ENCODE measurements around the gene ROR2. TPM values are rescaled to one million over a fixed set of nuclear protein-coding genes. Genes with fewer than 3 reads are reported as not detected.

ROR2 gene
- total and polyA plus RNA-seq, 10 donors = 0.65 to 15.6 (median 6.0) TPM

DNA sequence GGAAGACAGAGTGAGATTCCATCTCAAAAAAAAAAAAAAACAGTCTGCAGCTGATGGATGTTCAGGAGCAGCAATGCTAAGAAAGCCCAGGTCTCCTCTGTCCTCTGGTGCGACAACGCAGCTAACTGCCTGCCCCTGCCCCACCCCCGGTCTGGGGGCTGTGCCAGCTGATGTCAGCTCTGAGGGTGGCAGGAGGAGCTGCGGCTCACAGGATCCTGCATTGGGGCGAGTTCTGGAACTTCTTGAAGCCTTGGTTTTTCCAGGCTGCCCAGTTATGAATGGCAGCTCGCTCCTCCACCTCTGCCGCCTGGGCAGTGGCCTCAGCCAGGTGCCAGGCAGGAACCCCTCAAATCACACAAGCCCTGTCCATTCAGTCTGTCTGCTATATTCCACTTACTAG is 113.5 kb downstream of the ROR2 start:
- WGBS, 5 donors = 72 to 88% (median 85%) methylated on average over 7 of the region's 7 CpGs
- H3K27ac ChIP-seq = no peak overlapping the region
- no peaks in the 10 kb centered on the region for H3K36me3 ChIP-seq
- DNase-seq = peak; percentile 61
- intact Hi-C loops (cut with DNase I; ENCODE audit: low total_unique reads) = no loop called here
- H3K4me3 ChIP-seq = no peak overlapping the region
- H3K9me3 ChIP-seq = no peaks in the 10 kb centered on the region
- H3K4me1 ChIP-seq = peaks cover 0 to 6% (median 0%) of the 10 kb centered on the region in 6 donors
- peak in 1 of 3 donors; percentile 32 for TF ChIP-seq POLR2AphosphoS5 (IDR thresholded peaks at IDR 0.05)
- TF ChIP-seq, protein P1, sequence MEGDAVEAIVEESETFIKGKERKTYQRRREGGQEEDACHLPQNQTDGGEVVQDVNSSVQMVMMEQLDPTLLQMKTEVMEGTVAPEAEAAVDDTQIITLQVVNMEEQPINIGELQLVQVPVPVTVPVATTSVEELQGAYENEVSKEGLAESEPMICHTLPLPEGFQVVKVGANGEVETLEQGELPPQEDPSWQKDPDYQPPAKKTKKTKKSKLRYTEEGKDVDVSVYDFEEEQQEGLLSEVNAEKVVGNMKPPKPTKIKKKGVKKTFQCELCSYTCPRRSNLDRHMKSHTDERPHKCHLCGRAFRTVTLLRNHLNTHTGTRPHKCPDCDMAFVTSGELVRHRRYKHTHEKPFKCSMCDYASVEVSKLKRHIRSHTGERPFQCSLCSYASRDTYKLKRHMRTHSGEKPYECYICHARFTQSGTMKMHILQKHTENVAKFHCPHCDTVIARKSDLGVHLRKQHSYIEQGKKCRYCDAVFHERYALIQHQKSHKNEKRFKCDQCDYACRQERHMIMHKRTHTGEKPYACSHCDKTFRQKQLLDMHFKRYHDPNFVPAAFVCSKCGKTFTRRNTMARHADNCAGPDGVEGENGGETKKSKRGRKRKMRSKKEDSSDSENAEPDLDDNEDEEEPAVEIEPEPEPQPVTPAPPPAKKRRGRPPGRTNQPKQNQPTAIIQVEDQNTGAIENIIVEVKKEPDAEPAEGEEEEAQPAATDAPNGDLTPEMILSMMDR (IDR thresholded peaks at IDR 0.05 in 8 of 11, conservative IDR thresholded peaks at IDR 0.05 in 3 of 11) = no peak
- TF ChIP-seq POLR2A (IDR thresholded peaks at IDR 0.05) = no peak
- peaks cover 0 to 7% (median 0%) of the 10 kb centered on the region in 7 donors for H3K27me3 ChIP-seq (replicated peaks in 1 of 7)

DNA sequence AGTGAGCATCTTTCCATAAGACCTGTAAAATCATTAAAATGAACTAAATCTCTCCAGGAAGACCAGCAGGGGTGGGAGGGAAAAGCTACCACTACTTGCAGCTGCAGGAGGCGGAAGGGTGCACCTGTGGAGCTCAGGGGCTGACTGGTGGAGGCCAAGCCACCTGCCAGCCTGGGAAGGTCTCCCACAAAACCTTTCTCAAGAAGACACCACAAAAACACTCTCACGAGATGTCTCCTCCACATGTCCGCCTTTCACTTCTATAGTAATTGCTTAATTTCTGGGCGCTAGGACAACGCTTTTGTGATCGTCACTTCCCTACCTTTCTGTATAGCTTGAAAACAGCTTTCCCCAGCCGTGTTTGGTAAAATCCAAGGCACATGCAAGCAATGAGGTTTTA is 114.4 kb downstream of the ROR2 start:
- Histone ChIP-seq H3K4me1 (peaks cover 0 to 6% (median 0%) of the 10 kb centered on the region in 6 donors), H3K9me3 (no peaks in the 10 kb centered on the region), H3K4me3 (no peak overlapping the region), H3K27me3 (replicated peaks in 1 of 7) (peaks cover 0 to 7% (median 0%) of the 10 kb centered on the region in 7 donors), H3K27ac (no peak overlapping the region), H3K36me3 (no peaks in the 10 kb centered on the region)
- WGBS, 5 donors = 72 to 85% (median 73%) methylated on average over 7 of the region's 7 CpGs
- intact Hi-C loops (cut with DNase I; ENCODE audit: low total_unique reads) = no loop called here
- TF ChIP-seq POLR2AphosphoS5 (IDR thresholded peaks at IDR 0.05) = no peak
- peak; percentile 47 for DNase-seq

DNA sequence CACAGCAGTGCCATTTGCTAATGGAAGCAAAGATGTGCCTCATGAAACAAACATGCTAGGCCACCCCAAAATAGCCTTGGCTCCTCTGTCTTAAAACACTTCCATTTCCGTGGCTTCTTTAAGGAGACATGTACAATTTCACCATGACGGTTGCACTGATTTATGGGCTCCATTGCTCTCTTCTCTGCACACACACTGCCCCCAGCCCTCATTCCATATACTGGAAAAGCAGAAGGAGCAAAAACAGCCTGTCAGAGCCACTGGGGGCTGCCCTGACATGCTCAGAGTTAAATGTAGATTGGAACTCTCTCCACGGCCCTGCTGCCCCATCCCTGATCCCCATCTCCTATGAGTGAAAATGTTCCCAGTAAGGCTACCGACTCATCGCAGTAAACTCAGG is 114.8 kb downstream of the ROR2 start:
- TF ChIP-seq POLR2A (IDR thresholded peaks at IDR 0.05) (no peak), POLR2AphosphoS5 (IDR thresholded peaks at IDR 0.05) (no peak)
- TF ChIP-seq, protein P1 (IDR thresholded peaks at IDR 0.05 in 8 of 11, conservative IDR thresholded peaks at IDR 0.05 in 3 of 11) = no peak
- Histone ChIP-seq H3K4me1 (peaks cover 0 to 6% (median 0%) of the 10 kb centered on the region in 6 donors), H3K36me3 (no peaks in the 10 kb centered on the region), H3K27me3 (replicated peaks in 1 of 7) (peaks cover 0 to 5% (median 0%) of the 10 kb centered on the region in 7 donors), H3K27ac (no peak overlapping the region), H3K9me3 (no peaks in the 10 kb centered on the region), H3K4me3 (no peak overlapping the region)
- intact Hi-C loops (cut with DNase I; ENCODE audit: low total_unique reads) = no loop called here
- DNase-seq = peak; percentile 33
- WGBS, 5 donors = 66 to 91% (median 83%) methylated on average over 5 of the region's 5 CpGs

DNA sequence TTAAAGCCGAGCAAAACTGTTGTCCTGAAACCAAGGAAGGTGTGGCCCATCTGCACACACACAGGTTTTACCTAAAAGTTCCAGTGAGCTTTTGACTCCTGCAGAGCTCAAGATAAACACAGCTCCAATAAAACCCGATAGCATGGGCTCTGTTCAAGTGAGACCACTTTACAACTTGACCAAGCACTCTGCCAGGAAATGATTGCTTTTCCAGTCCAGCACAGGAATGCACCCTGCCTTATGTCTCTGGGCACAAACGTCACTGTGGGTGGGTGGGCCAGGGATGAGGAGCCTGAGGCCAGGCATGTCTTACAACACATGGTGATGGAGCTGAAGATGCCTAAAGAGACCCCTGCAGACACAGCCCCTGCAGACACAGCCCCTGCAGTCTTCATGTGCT is 115.3 kb downstream of the ROR2 start:
- H3K4me3 ChIP-seq = no peak overlapping the region
- intact Hi-C loops (cut with DNase I; ENCODE audit: low total_unique reads) = no loop called here
- H3K27ac ChIP-seq = no peak overlapping the region
- 60 to 80% (median 71%) methylated on average over 2 to 3 of the region's 3 CpGs for WGBS, 5 donors
- peaks cover 0 to 6% (median 0%) of the 10 kb centered on the region in 6 donors for H3K4me1 ChIP-seq
- no peak for DNase-seq
- no peaks in the 10 kb centered on the region for H3K36me3 ChIP-seq
- H3K27me3 ChIP-seq (replicated peaks in 1 of 7) = peaks cover 0 to under 1% (median 0%) of the 10 kb centered on the region in 7 donors
- H3K9me3 ChIP-seq = no peaks in the 10 kb centered on the region
- no peak for TF ChIP-seq POLR2AphosphoS5 (IDR thresholded peaks at IDR 0.05)
- no peak for TF ChIP-seq POLR2A (IDR thresholded peaks at IDR 0.05)
- TF ChIP-seq, protein P1 (IDR thresholded peaks at IDR 0.05 in 8 of 11, conservative IDR thresholded peaks at IDR 0.05 in 3 of 11) = no peak

DNA sequence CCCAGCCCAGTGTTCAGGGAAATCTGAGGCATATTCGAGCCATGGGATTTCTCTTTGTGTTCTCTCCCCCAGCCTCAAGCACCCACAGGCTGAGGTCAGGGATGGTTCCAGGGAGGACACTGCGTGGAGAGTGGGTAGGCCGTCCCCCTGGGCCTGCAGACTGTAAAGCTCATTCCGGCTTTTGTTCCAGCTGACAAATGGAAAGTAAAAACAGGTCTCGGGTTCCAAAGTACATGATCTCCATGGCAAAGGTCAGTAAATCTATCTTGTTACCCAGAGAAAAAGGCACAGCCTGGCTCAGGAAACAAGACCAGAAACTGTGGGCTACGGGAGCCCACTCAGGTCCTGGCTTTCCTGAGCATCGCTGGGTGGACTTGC is 116.2 kb downstream of the ROR2 start:
- intact Hi-C loops (cut with DNase I; ENCODE audit: low total_unique reads) = no loop called here
- Histone ChIP-seq H3K36me3 (no peaks in the 10 kb centered on the region), H3K27ac (no peak overlapping the region), H3K4me1 (peaks cover 0 to 6% (median 0%) of the 10 kb centered on the region in 6 donors), H3K4me3 (no peak overlapping the region), H3K27me3 (replicated peaks in 1 of 7) (no peaks in the 10 kb centered on the region), H3K9me3 (no peaks in the 10 kb centered on the region)
- peak; percentile 38 for DNase-seq
- 65 to 83% (median 73%) methylated on average over 7 of the region's 7 CpGs for WGBS, 5 donors
- no peak for TF ChIP-seq POLR2A (IDR thresholded peaks at IDR 0.05)
- TF ChIP-seq, protein P1 (IDR thresholded peaks at IDR 0.05 in 8 of 11, conservative IDR thresholded peaks at IDR 0.05 in 3 of 11) = no peak
- no peak for TF ChIP-seq POLR2AphosphoS5 (IDR thresholded peaks at IDR 0.05)
